BJ (cell line): Measurements from ENCODE around the gene LRCOL1. TPM values are rescaled to one million over a fixed set of nuclear protein-coding genes. Genes with fewer than 3 reads are reported as not detected.

Source experiments
- CTCF ChIA-PET: fragments of 350-600 bp; formaldehyde crosslinking; extraction: SDS; loops from one replicate; lab custom pipeline; 2021; ENCODE audit warnings: antibody characterized with exemption, inconsistent platforms; lab: Yijun Ruan, JAX
- POLR2A ChIA-PET: fragments of 300-600 bp; sonication (Branson Sonifier 250); formaldehyde crosslinking; extraction: SDS; loops from one replicate; lab custom pipeline; 2021; ENCODE audit warnings: antibody characterized with exemption; lab: Charles Lee
- DNase-seq: peaks from one replicate; pipeline ENCODE4 v3.0.0-alpha.2; 2011; ENCODE audit warnings: low read depth
- H3K27me3 ChIP-seq: 2 replicates; pipeline ENCODE4 v1.6.0; 2011; ENCODE audit warnings: low read length; ENCODE audit not compliant: control insufficient read depth, insufficient read depth
- H3K36me3 ChIP-seq: 2 replicates; pipeline ENCODE4 v1.5.1; 2011; ENCODE audit warnings: low read length; ENCODE audit not compliant: control insufficient read depth, insufficient read depth
- H3K4me3 ChIP-seq: 2 replicates; pipeline ENCODE4 v1.5.1; 2011; ENCODE audit warnings: low read depth, mild to moderate bottlenecking, control low read depth, low read length
- CTCF ChIP-seq: IDR thresholded peaks from 2 replicates; pipeline ENCODE4 v1.5.1; 2011; ENCODE audit warnings: low read depth, mild to moderate bottlenecking, control low read depth, inconsistent platforms, low read length, moderate library complexity; ENCODE audit not compliant: insufficient read depth
- polyA plus RNA-seq: library from polyadenylated mRNA; depleted of rRNA; stranded (reverse); fragments of >200 nt; gene quantifications from 2 replicates; pipeline ENCODE4 v1.2.3, GENCODE V29; 2011

LRCOL1 gene
- polyA plus RNA-seq, 1 experiment: 0.15 TPM

DNA sequence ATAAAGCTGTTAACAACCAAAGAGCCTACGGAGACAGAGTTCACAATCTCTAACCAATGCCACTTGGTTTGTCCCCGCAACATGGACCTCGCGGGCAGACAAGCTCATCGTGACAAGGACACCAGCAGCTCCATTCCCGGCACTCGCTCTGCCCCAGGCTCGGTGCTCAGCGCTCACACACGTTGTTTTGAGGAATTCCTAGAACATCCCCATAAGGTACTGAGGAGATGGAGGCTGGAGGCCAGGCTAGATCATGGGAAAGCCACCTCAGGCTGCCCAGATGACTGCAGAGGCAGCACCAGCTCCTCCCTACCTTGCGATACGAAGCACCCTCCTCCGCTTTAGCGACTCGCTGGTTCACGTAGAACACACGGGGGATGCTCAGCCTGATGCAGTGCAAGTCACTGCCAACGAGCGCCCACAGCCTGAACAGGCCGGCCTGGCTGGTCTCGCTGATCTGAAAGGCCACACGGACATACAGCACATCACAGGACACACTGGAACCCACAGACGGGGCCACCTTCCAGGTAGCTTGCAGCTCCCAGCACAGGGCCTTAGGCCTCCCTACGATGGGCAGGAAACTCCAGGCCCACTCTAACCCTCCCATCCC lies 38.3 kb upstream of the LRCOL1 start:
- no peak for DNase-seq
- Histone ChIP-seq H3K36me3 (peaks cover 10% of the 10 kb centered on the region), H3K4me3 (no peak overlapping the region), H3K27me3 (no peaks in the 10 kb centered on the region)
- ChIA-PET CTCF (interaction anchor here (0.7 to 3.4 kb wide), 3 partner anchors 10 to 80 kb away, joined by 3 to 15 read pairs (median 3); no protein-coding TSS in a partner anchor), POLR2A (no interaction called here)
- TF ChIP-seq CTCF: no peak

GRCh38 chr12:132647858-132648257 lies 37.5 kb upstream of the LRCOL1 start:
- ChIA-PET CTCF (interaction anchor here (3.4 kb wide), 1 partner anchor 9 kb away, joined by 15 read pairs; no protein-coding TSS in a partner anchor), POLR2A (no interaction called here)
- DNase-seq: no peak
- H3K27me3 ChIP-seq: no peaks in the 10 kb centered on the region
- no peak for TF ChIP-seq CTCF
- peaks cover 14% of the 10 kb centered on the region for H3K36me3 ChIP-seq
- no peak overlapping the region for H3K4me3 ChIP-seq

DNA sequence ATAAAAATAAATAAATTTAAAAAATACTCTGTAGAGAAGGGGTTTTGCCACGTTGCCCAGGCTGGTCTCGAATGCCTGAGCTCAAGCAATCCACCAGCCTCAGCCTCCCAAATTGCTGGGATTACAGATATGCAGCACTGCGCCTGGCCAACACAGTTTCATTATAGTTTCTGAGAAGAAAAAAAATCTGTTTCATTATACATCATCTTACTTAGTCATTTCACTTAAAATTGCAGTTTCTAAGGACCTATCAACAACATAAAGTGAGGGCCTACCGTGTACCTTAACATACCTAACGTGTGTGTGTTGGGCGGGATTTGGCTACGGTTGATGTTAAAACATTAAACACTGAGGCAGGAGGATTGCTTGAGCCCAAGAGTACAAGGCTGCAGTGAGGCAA lies 36.5 kb upstream of the LRCOL1 start:
- TF ChIP-seq CTCF: no peak
- CTCF ChIA-PET: no interaction called here

DNA sequence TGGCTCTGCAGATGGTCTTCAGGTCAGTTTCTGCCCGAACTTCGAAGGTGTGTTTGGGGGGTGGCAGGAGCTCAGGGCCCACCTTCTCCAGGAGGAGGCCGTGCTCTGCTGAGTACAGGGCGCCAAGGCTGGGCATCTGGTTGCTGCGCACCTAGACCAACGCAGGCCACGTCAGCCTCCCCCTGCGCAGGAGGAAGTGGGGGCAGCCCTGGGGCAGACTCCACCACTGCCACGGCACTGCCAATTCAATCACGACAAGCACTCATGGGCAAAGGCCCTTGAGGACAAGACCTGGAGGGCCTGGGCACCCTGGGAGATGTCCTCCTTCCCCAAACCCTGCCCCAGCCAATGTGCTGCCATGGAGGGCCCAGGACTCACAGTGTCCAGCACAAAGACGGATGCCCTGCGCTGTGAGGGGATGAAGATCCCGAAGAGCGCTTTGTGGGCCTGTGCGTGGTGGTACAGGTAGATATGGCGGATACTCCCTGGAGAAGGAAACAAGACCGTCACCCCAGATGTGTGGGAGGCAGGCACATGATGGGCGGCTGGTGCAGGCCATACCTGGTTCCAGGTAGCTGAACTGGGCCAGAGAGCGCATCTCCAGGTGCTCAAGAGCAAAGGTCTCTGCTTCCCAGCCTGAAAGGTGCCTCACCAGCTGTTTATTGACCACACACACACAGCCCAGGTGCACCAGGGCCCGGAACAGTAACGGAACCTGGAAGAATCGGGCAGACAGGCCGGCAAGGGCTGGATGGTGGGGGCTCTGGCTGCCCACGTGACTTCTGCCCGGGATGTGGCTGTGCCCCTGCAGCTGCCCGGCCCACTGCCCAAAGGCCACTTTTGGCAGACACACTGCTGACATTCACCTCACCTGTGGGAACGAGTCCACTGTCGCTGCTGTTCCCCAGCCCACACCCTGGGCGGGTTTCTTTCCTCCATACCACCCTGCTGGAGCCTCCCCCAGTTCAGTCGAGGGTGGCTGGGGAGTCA lies 32.8 kb upstream of the LRCOL1 start:
- CTCF ChIA-PET: no interaction called here
- no peaks in the 10 kb centered on the region for H3K27me3 ChIP-seq
- H3K4me3 ChIP-seq: no peak overlapping the region
- H3K36me3 ChIP-seq: peaks cover 17% of the 10 kb centered on the region
- no peak for TF ChIP-seq CTCF
- POLR2A ChIA-PET: no interaction called here
- no peak for DNase-seq

More for the DNA sequence above, 36.5 kb upstream of the LRCOL1 start:
- Histone ChIP-seq H3K36me3 (peaks cover 20% of the 10 kb centered on the region), H3K27me3 (no peaks in the 10 kb centered on the region), H3K4me3 (no peak overlapping the region)
- no peak for DNase-seq
- POLR2A ChIA-PET: no interaction called here
